Activated T-cell treated with anti-CD3 and anti-CD28 coated beads, Interleukin-2, amount 50 U/mL, for 24 hours (primary cell): Measurements from ENCODE around the gene PBX3.
"Not testable (repeated sequence)": the region's sequence is repeated elsewhere in the genome, so short reads cannot be mapped to it uniquely, and the experiment has no call there.

Experiments
- DNase-seq: peaks from one replicate; pipeline ENCODE4 v3.0.0-alpha.2; 2020
- H3K27ac Mint-ChIP-seq: 2 replicates; pipeline ENCODE4 v1.8.0; 2020; ENCODE audit warnings: mild to moderate bottlenecking, mixed read lengths
- H3K27me3 Mint-ChIP-seq: 2 replicates; pipeline ENCODE4 v1.8.0; 2020; ENCODE audit warnings: mixed read lengths
- H3K36me3 Mint-ChIP-seq: 2 replicates; pipeline ENCODE4 v1.8.0; 2020; ENCODE audit warnings: low read depth, mixed read lengths
- H3K4me1 Mint-ChIP-seq: 2 replicates; pipeline ENCODE4 v1.8.0; 2020; ENCODE audit warnings: low read depth, mixed read lengths
- H3K4me3 Mint-ChIP-seq: 2 replicates; pipeline ENCODE4 v1.8.0; 2020; ENCODE audit warnings: mild to moderate bottlenecking, moderate library complexity, mixed read lengths
- H3K9me3 Mint-ChIP-seq: 2 replicates; pipeline ENCODE4 v1.8.0; 2020; ENCODE audit warnings: mixed read lengths

PBX3 gene

GRCh38 chr9:125757834-125758233 lies 10.7 kb downstream of the PBX3 start:
- Mint-ChIP-seq H3K9me3 (no peaks in the 10 kb centered on the region), H3K4me3 (no peak overlapping the region), H3K4me1 (peaks cover 31% of the 10 kb centered on the region), H3K27me3 (no peaks in the 10 kb centered on the region), H3K27ac (no peak overlapping the region), H3K36me3 (peaks cover 9% of the 10 kb centered on the region)
- DNase-seq = no peak

- no peak overlapping the region for H3K27ac Mint-ChIP-seq
- H3K9me3 Mint-ChIP-seq = no peaks in the 10 kb centered on the region
- H3K4me3 Mint-ChIP-seq = peak overlapping the region; percentile 50
- H3K36me3 Mint-ChIP-seq = peaks cover 6% of the 10 kb centered on the region
- no peak for DNase-seq
- peaks cover 28% of the 10 kb centered on the region for H3K4me1 Mint-ChIP-seq
- H3K27me3 Mint-ChIP-seq = no peaks in the 10 kb centered on the region
Measured at GRCh38 chr9:125758986-125759763, 12.0 kb downstream of the PBX3 start.

- peak overlapping the region; percentile 50 for H3K4me3 Mint-ChIP-seq
- no peak overlapping the region for H3K27ac Mint-ChIP-seq
- H3K4me1 Mint-ChIP-seq = peaks cover 28% of the 10 kb centered on the region
- peaks cover 6% of the 10 kb centered on the region for H3K36me3 Mint-ChIP-seq
- DNase-seq = no peak
- no peaks in the 10 kb centered on the region for H3K9me3 Mint-ChIP-seq
- no peaks in the 10 kb centered on the region for H3K27me3 Mint-ChIP-seq
Measured at GRCh38 chr9:125759764-125760129, 12.6 kb downstream of the PBX3 start.

GRCh38 chr9:125760537-125760936 lies 13.4 kb downstream of the PBX3 start:
- no peaks in the 10 kb centered on the region for H3K27me3 Mint-ChIP-seq
- no peak overlapping the region for H3K27ac Mint-ChIP-seq
- peaks cover 25% of the 10 kb centered on the region for H3K4me1 Mint-ChIP-seq
- H3K9me3 Mint-ChIP-seq = no peaks in the 10 kb centered on the region
- peaks cover 6% of the 10 kb centered on the region for H3K36me3 Mint-ChIP-seq
- DNase-seq = no peak
- H3K4me3 Mint-ChIP-seq = no peak overlapping the region

- Mint-ChIP-seq H3K27ac (no peak overlapping the region), H3K9me3 (no peaks in the 10 kb centered on the region), H3K36me3 (no peaks in the 10 kb centered on the region), H3K27me3 (no peaks in the 10 kb centered on the region), H3K4me3 (no peak overlapping the region), H3K4me1 (peaks cover 25% of the 10 kb centered on the region)
- DNase-seq = no peak
Measured at GRCh38 chr9:125761676-125762450, 14.7 kb downstream of the PBX3 start.

GRCh38 chr9:125763394-125763801 lies 16.2 kb downstream of the PBX3 start:
- no peaks in the 10 kb centered on the region for H3K36me3 Mint-ChIP-seq
- H3K27me3 Mint-ChIP-seq = no peaks in the 10 kb centered on the region
- H3K27ac Mint-ChIP-seq = no peak overlapping the region
- no peak overlapping the region for H3K4me3 Mint-ChIP-seq
- no peak for DNase-seq
- no peaks in the 10 kb centered on the region for H3K9me3 Mint-ChIP-seq
- H3K4me1 Mint-ChIP-seq = peaks cover 23% of the 10 kb centered on the region

GRCh38 chr9:125764198-125764597 lies 17.0 kb downstream of the PBX3 start:
- H3K36me3 Mint-ChIP-seq = no peaks in the 10 kb centered on the region
- H3K4me3 Mint-ChIP-seq = no peak overlapping the region
- peaks cover 17% of the 10 kb centered on the region for H3K4me1 Mint-ChIP-seq
- no peak for DNase-seq
- no peak overlapping the region for H3K27ac Mint-ChIP-seq
- H3K9me3 Mint-ChIP-seq = no peaks in the 10 kb centered on the region
- no peaks in the 10 kb centered on the region for H3K27me3 Mint-ChIP-seq

GRCh38 chr9:125766468-125767221 lies 19.5 kb downstream of the PBX3 start:
- Mint-ChIP-seq H3K27ac (no peak overlapping the region), H3K4me3 (no peak overlapping the region), H3K4me1 (peaks cover 8% of the 10 kb centered on the region), H3K36me3 (no peaks in the 10 kb centered on the region), H3K9me3 (no peaks in the 10 kb centered on the region), H3K27me3 (no peaks in the 10 kb centered on the region)
- DNase-seq = no peak

GRCh38 chr9:125767349-125767748 lies 20.2 kb downstream of the PBX3 start:
- H3K4me1 Mint-ChIP-seq = peaks cover 8% of the 10 kb centered on the region
- no peaks in the 10 kb centered on the region for H3K27me3 Mint-ChIP-seq
- no peak overlapping the region for H3K27ac Mint-ChIP-seq
- H3K4me3 Mint-ChIP-seq = no peak overlapping the region
- no peak for DNase-seq
- no peaks in the 10 kb centered on the region for H3K9me3 Mint-ChIP-seq
- H3K36me3 Mint-ChIP-seq = no peaks in the 10 kb centered on the region

- Mint-ChIP-seq H3K36me3 (no peaks in the 10 kb centered on the region), H3K27me3 (no peaks in the 10 kb centered on the region), H3K9me3 (no peaks in the 10 kb centered on the region), H3K4me3 (no peak overlapping the region), H3K4me1 (peaks cover 8% of the 10 kb centered on the region), H3K27ac (no peak overlapping the region)
- no peak for DNase-seq
Measured at GRCh38 chr9:125768803-125769202, 21.6 kb downstream of the PBX3 start.

- H3K4me3 Mint-ChIP-seq = no peak overlapping the region
- H3K27ac Mint-ChIP-seq = no peak overlapping the region
- H3K9me3 Mint-ChIP-seq = no peaks in the 10 kb centered on the region
- peaks cover 8% of the 10 kb centered on the region for H3K4me1 Mint-ChIP-seq
- H3K36me3 Mint-ChIP-seq = peaks cover 2% of the 10 kb centered on the region
- DNase-seq = no peak
- no peaks in the 10 kb centered on the region for H3K27me3 Mint-ChIP-seq
Measured at GRCh38 chr9:125771037-125771436, 23.9 kb downstream of the PBX3 start.

- Mint-ChIP-seq H3K4me3 (no peak overlapping the region), H3K27ac (no peak overlapping the region), H3K36me3 (peaks cover 2% of the 10 kb centered on the region), H3K9me3 (no peaks in the 10 kb centered on the region), H3K27me3 (no peaks in the 10 kb centered on the region), H3K4me1 (no peaks in the 10 kb centered on the region)
- no peak for DNase-seq
Measured at GRCh38 chr9:125772740-125773139, 25.6 kb downstream of the PBX3 start.

- no peak overlapping the region for H3K27ac Mint-ChIP-seq
- no peaks in the 10 kb centered on the region for H3K27me3 Mint-ChIP-seq
- H3K36me3 Mint-ChIP-seq = peaks cover 2% of the 10 kb centered on the region
- no peak overlapping the region for H3K4me3 Mint-ChIP-seq
- DNase-seq = no peak
- H3K9me3 Mint-ChIP-seq = no peaks in the 10 kb centered on the region
- H3K4me1 Mint-ChIP-seq = no peaks in the 10 kb centered on the region
Measured at GRCh38 chr9:125774106-125774505, 26.9 kb downstream of the PBX3 start.

- H3K4me1 Mint-ChIP-seq, H3K36me3 Mint-ChIP-seq, H3K9me3 Mint-ChIP-seq, H3K27ac Mint-ChIP-seq, H3K4me3 Mint-ChIP-seq, DNase-seq, H3K27me3 Mint-ChIP-seq: not testable (repeated sequence)
Measured at GRCh38 chr9:125776789-125777188, 29.6 kb downstream of the PBX3 start.
